ENCODE data around the gene TMEM232. TPM values are rescaled to one million over a fixed set of nuclear protein-coding genes. Genes with fewer than 3 reads are reported as not detected.

TMEM232 gene
- total and polyA plus RNA-seq, 9 of the 15 experiments (the other 6 are each of a cell fraction or from before 2014, with no cell fraction given), result 0.09 to 2.2 (median 0.41) TPM

- TF ChIP-seq ZNF592 (IDR thresholded peaks at IDR 0.05), result no peak
- no peak for TF ChIP-seq BRF1 (IDR thresholded peaks at IDR 0.05; ENCODE audit: borderline replicate concordance, extremely low read depth, insufficient read length)
- TF ChIP-seq HMBOX1 (IDR thresholded peaks at IDR 0.05), result no peak
- TF ChIP-seq DDX20 (tag; IDR thresholded peaks at IDR 0.05; ENCODE audit: low read depth), result no peak
- no peak for TF ChIP-seq ZNF75A (CRISPR knock-in tag; IDR thresholded peaks at IDR 0.05)
- TF ChIP-seq POLR2H (tag; IDR thresholded peaks at IDR 0.05; ENCODE audit: low read depth), result no peak
- TF ChIP-seq ZBTB49 (CRISPR knock-in tag; IDR thresholded peaks at IDR 0.05; ENCODE audit: borderline replicate concordance), result no peak
- no peak for TF ChIP-seq SMAD1 (IDR thresholded peaks at IDR 0.05; ENCODE audit: low read depth, low read length, partially characterized antibody)
- TF ChIP-seq XRCC5 (IDR thresholded peaks at IDR 0.05; ENCODE audit: low read depth, low read length), result no peak
- no peak for TF ChIP-seq JUNB (CRISPR knock-in tag; conservative IDR thresholded peaks at IDR 0.05)
- TF ChIP-seq ZBTB7A (IDR thresholded peaks at IDR 0.05; ENCODE audit: borderline replicate concordance, control insufficient read depth, low read depth, low read length), result no peak
Measured at GRCh38 chr5:110726249-110727024, at the start of gene TMEM232 (continued).
